Measurements from ENCODE around the gene PHLDA3. TPM values are rescaled to one million over a fixed set of nuclear protein-coding genes. Genes with fewer than 3 reads are reported as not detected.
A peak's percentile ranks its signal among the peaks of the same experiment; 100 is the strongest.
"Not testable (repeated sequence)": the region's sequence is repeated elsewhere in the genome, so short reads cannot be mapped to it uniquely, and the experiment has no call there.

PHLDA3 gene
- total and polyA plus RNA-seq, 2 donors (not counting 1 experiment from before 2014, with no cell fraction given) = 26.5 to 141 TPM

GRCh38 chr1:201473296-201473695, 4.3 kb upstream of the PHLDA3 start:
- H3K4me2 ChIP-seq (ENCODE audit: extremely low read depth, insufficient read depth, low read length) = no peak overlapping the region
- no peak for TF ChIP-seq CTCF (conservative IDR thresholded peaks at IDR 0.05 in 1 of 2, IDR thresholded peaks at IDR 0.05 in 1 of 2; ENCODE audit: low read depth in 1 of 2, low read length in 2 of 2)
- no peak for TF ChIP-seq EZH2 (IDR thresholded peaks at IDR 0.05; ENCODE audit: low read length, missing control alignments)
- H3K27me3 ChIP-seq (ENCODE audit: control insufficient read depth, insufficient read depth, low read length) = no peaks in the 10 kb centered on the region
- H3K79me2 ChIP-seq (ENCODE audit: control insufficient read depth, insufficient read depth, low read length) = peaks cover 5% of the 10 kb centered on the region
- peaks cover 15% of the 10 kb centered on the region for H3K4me1 ChIP-seq (ENCODE audit: control insufficient read depth, extremely low read depth, insufficient read depth, low read length)
- no peak overlapping the region for H3K27ac ChIP-seq (ENCODE audit: insufficient read depth, low read length)
- H4K20me1 ChIP-seq (ENCODE audit: control insufficient read depth, extremely low read depth, insufficient read depth, low read length) = no peaks in the 10 kb centered on the region
- H3K9ac ChIP-seq (ENCODE audit: insufficient read depth, low read length) = no peak overlapping the region
- no peak overlapping the region for H3K4me3 ChIP-seq (replicated peaks in 1 of 4; ENCODE audit: control extremely low read depth in 1 of 4, insufficient read depth in 1 of 4, low read depth in 3 of 4, low read length in 4 of 4)
- no peak overlapping the region for H2AFZ ChIP-seq (ENCODE audit: low read length)
- H3K9me3 ChIP-seq (ENCODE audit: control insufficient read depth, insufficient read depth, low read depth, low read length) = no peaks in the 10 kb centered on the region
- no peak for DNase-seq (ENCODE audit: low read depth in 2 of 2)
- H3K36me3 ChIP-seq (ENCODE audit: control insufficient read depth, insufficient read depth, low read length) = no peaks in the 10 kb centered on the region

DNA sequence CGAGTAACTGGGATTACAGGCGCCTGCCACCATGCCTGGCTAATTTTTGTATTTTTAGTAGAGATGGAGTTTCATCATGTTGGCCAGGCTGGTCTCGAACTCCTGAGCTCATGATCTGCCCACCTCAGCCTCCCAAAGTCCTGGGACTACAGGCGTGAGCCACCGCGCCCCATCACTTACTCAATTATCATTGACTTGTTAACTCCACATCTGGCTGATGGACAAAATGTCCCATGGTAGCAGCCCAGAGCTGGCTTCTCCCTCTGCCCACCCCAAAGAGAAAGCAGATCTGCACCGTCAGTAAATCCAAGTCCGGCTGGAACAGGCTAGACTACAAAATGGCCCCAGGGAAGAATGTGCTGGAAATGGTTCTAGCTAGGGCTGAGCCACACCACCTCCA, 3.3 kb upstream of the PHLDA3 start:
- DNase-seq (ENCODE audit: low read depth in 2 of 2); H2AFZ ChIP-seq (ENCODE audit: low read length); H3K27me3 ChIP-seq (ENCODE audit: control insufficient read depth, insufficient read depth, low read length); H3K27ac ChIP-seq (ENCODE audit: insufficient read depth, low read length); H4K20me1 ChIP-seq (ENCODE audit: control insufficient read depth, extremely low read depth, insufficient read depth, low read length); H3K4me3 ChIP-seq (replicated peaks in 1 of 4; ENCODE audit: control extremely low read depth in 1 of 4, insufficient read depth in 1 of 4, low read depth in 3 of 4, low read length in 4 of 4); H3K9me3 ChIP-seq (ENCODE audit: control insufficient read depth, insufficient read depth, low read depth, low read length); H3K4me2 ChIP-seq (ENCODE audit: extremely low read depth, insufficient read depth, low read length); H3K9ac ChIP-seq (ENCODE audit: insufficient read depth, low read length); H3K36me3 ChIP-seq (ENCODE audit: control insufficient read depth, insufficient read depth, low read length): not testable (repeated sequence)
- Histone ChIP-seq H3K79me2 (ENCODE audit: control insufficient read depth, insufficient read depth, low read length) (peaks cover 15% of the 10 kb centered on the region), H3K4me1 (ENCODE audit: control insufficient read depth, extremely low read depth, insufficient read depth, low read length) (peaks cover 15% of the 10 kb centered on the region)

DNA sequence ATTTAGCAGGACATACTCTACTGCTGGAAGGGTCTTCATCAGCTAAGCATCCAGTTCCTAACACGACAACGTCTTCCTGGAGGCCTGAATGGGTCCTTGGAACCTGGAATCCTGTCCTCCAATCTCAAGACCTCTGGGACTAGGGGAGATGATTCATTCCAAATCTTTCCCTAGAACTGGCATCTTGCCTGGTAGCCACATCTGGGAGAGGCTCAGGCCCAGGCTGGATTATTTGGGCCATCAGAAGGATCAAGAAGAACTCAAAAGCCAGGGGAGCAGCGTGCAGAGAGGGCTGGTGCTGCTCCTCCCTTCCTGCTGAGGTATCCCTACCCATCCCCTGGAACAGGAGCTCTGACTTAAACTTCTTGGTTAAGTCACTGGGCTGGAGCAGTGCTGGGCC, 2.8 kb upstream of the PHLDA3 start:
- Histone ChIP-seq H3K4me3 (replicated peaks in 1 of 4; ENCODE audit: control extremely low read depth in 1 of 4, insufficient read depth in 1 of 4, low read depth in 3 of 4, low read length in 4 of 4) (no peak overlapping the region), H3K9ac (ENCODE audit: insufficient read depth, low read length) (no peak overlapping the region), H3K36me3 (ENCODE audit: control insufficient read depth, insufficient read depth, low read length) (no peaks in the 10 kb centered on the region), H3K4me2 (ENCODE audit: extremely low read depth, insufficient read depth, low read length) (no peak overlapping the region), H3K9me3 (ENCODE audit: control insufficient read depth, insufficient read depth, low read depth, low read length) (no peaks in the 10 kb centered on the region), H4K20me1 (ENCODE audit: control insufficient read depth, extremely low read depth, insufficient read depth, low read length) (no peaks in the 10 kb centered on the region), H3K27me3 (ENCODE audit: control insufficient read depth, insufficient read depth, low read length) (no peaks in the 10 kb centered on the region), H3K4me1 (ENCODE audit: control insufficient read depth, extremely low read depth, insufficient read depth, low read length) (peaks cover 18% of the 10 kb centered on the region), H3K27ac (ENCODE audit: insufficient read depth, low read length) (no peak overlapping the region), H3K79me2 (ENCODE audit: control insufficient read depth, insufficient read depth, low read length) (peaks cover 21% of the 10 kb centered on the region), H2AFZ (ENCODE audit: low read length) (no peak overlapping the region)
- DNase-seq (ENCODE audit: low read depth in 2 of 2) = peak; percentile 60 to 80
- TF ChIP-seq EZH2 (IDR thresholded peaks at IDR 0.05; ENCODE audit: low read length, missing control alignments) (no peak), CTCF (conservative IDR thresholded peaks at IDR 0.05 in 1 of 2, IDR thresholded peaks at IDR 0.05 in 1 of 2; ENCODE audit: low read depth in 1 of 2, low read length in 2 of 2) (no peak)

All from fibroblast of lung (primary cell).